Measurements from ENCODE around the gene GIGYF2. TPM values are rescaled to one million over a fixed set of nuclear protein-coding genes. Genes with fewer than 3 reads are reported as not detected.

Gene GIGYF2
- total RNA-seq, 2 donors from 2014 or later = 62.5 to 72.3 TPM

- Mint-ChIP-seq H3K27ac (no peak overlapping the region), H3K9me3 (no peaks in the 10 kb centered on the region), H3K4me3 (no peak overlapping the region), H3K36me3 (ENCODE audit: low read depth) (peaks cover under 1% of the 10 kb centered on the region), H3K27me3 (ENCODE audit: insufficient read depth) (no peaks in the 10 kb centered on the region), H3K4me1 (no peaks in the 10 kb centered on the region)
- no peaks in the 10 kb centered on the region for H3K27me3 ChIP-seq (ENCODE audit: control insufficient read depth, insufficient read depth, low read length, poor library complexity, severe bottlenecking)
- no peak overlapping the region for H3K4me3 ChIP-seq (ENCODE audit: low read length)
- H3K27ac ChIP-seq (ENCODE audit: low read depth, low read length) = no peak overlapping the region
- 89 to 93% methylated on average over 6 to 7 of the region's 7 CpGs for WGBS, 2 experiments (ENCODE audit: insufficient coverage in 1 of 2, insufficient read length in 1 of 2)
- H3K4me1 ChIP-seq (ENCODE audit: control insufficient read depth, insufficient read depth, low read length) = no peaks in the 10 kb centered on the region
- H3K36me3 ChIP-seq (ENCODE audit: control insufficient read depth, insufficient read depth, low read length) = no peaks in the 10 kb centered on the region
- DNase-seq = no peak
- no peak overlapping the region for H3K9ac ChIP-seq (ENCODE audit: extremely low read depth, low read length, poor library complexity, severe bottlenecking)
- no peak for TF ChIP-seq CTCF (conservative IDR thresholded peaks at IDR 0.05)
- no peaks in the 10 kb centered on the region for H3K9me3 ChIP-seq (ENCODE audit: control insufficient read depth, low read length)
Observed at GRCh38 chr2:232666051-232666805, 30.9 kb upstream of the GIGYF2 start.

- H3K9me3 ChIP-seq (ENCODE audit: control insufficient read depth, low read length) = no peaks in the 10 kb centered on the region
- no peaks in the 10 kb centered on the region for H3K4me1 ChIP-seq (ENCODE audit: control insufficient read depth, insufficient read depth, low read length)
- H3K27ac ChIP-seq (ENCODE audit: low read depth, low read length) = no peak overlapping the region
- no peak for DNase-seq
- no peak overlapping the region for H3K4me3 ChIP-seq (ENCODE audit: low read length)
- H3K36me3 ChIP-seq (ENCODE audit: control insufficient read depth, insufficient read depth, low read length) = no peaks in the 10 kb centered on the region
- H3K4me1 Mint-ChIP-seq = no peaks in the 10 kb centered on the region
- H3K4me3 Mint-ChIP-seq = no peak overlapping the region
- H3K9me3 Mint-ChIP-seq = no peaks in the 10 kb centered on the region
- no peak overlapping the region for H3K27ac Mint-ChIP-seq
- WGBS, 2 experiments (ENCODE audit: insufficient coverage in 1 of 2, insufficient read length in 1 of 2) = 91 to 98% methylated on average over 6 to 10 of the region's 10 CpGs
- H3K36me3 Mint-ChIP-seq (ENCODE audit: low read depth) = no peaks in the 10 kb centered on the region
- no peaks in the 10 kb centered on the region for H3K27me3 ChIP-seq (ENCODE audit: control insufficient read depth, insufficient read depth, low read length, poor library complexity, severe bottlenecking)
- TF ChIP-seq CTCF (conservative IDR thresholded peaks at IDR 0.05) = no peak
- no peak overlapping the region for H3K9ac ChIP-seq (ENCODE audit: extremely low read depth, low read length, poor library complexity, severe bottlenecking)
- H3K27me3 Mint-ChIP-seq (ENCODE audit: insufficient read depth) = no peaks in the 10 kb centered on the region
Observed at GRCh38 chr2:232667989-232668583, 29.0 kb upstream of the GIGYF2 start.

- WGBS, 2 experiments (ENCODE audit: insufficient coverage in 1 of 2, insufficient read length in 1 of 2) = 80 to 81% methylated on average over 13 to 17 of the region's 17 CpGs
- peak; percentile 74 for DNase-seq
- Mint-ChIP-seq H3K4me3 (no peak overlapping the region), H3K4me1 (no peaks in the 10 kb centered on the region), H3K27me3 (ENCODE audit: insufficient read depth) (no peaks in the 10 kb centered on the region), H3K36me3 (ENCODE audit: low read depth) (no peaks in the 10 kb centered on the region), H3K27ac (no peak overlapping the region), H3K9me3 (no peaks in the 10 kb centered on the region)
- H3K27me3 ChIP-seq (ENCODE audit: control insufficient read depth, insufficient read depth, low read length, poor library complexity, severe bottlenecking) = no peaks in the 10 kb centered on the region
- H3K36me3 ChIP-seq (ENCODE audit: control insufficient read depth, insufficient read depth, low read length) = no peaks in the 10 kb centered on the region
- no peak overlapping the region for H3K27ac ChIP-seq (ENCODE audit: low read depth, low read length)
- H3K9ac ChIP-seq (ENCODE audit: extremely low read depth, low read length, poor library complexity, severe bottlenecking) = no peak overlapping the region
- no peaks in the 10 kb centered on the region for H3K9me3 ChIP-seq (ENCODE audit: control insufficient read depth, low read length)
- peak; percentile 68 for TF ChIP-seq CTCF (conservative IDR thresholded peaks at IDR 0.05)
- H3K4me1 ChIP-seq (ENCODE audit: control insufficient read depth, insufficient read depth, low read length) = no peaks in the 10 kb centered on the region
- H3K4me3 ChIP-seq (ENCODE audit: low read length) = no peak overlapping the region
Observed at GRCh38 chr2:232668805-232669444, 28.2 kb upstream of the GIGYF2 start.
